ENCODE measurements around the gene DSC2.
"Not testable (repeated sequence)": the region's sequence is repeated elsewhere in the genome, so short reads cannot be mapped to it uniquely, and the experiment has no call there.

The DSC2 gene

GRCh38 chr18:31102025-31102684 is at the start of gene DSC2:
TSS of gene DSC2 (minus strand) at chr18:31102421. CDS start at chr18:31101971, 450 bp downstream.
- no peak for DNase-seq

DNA sequence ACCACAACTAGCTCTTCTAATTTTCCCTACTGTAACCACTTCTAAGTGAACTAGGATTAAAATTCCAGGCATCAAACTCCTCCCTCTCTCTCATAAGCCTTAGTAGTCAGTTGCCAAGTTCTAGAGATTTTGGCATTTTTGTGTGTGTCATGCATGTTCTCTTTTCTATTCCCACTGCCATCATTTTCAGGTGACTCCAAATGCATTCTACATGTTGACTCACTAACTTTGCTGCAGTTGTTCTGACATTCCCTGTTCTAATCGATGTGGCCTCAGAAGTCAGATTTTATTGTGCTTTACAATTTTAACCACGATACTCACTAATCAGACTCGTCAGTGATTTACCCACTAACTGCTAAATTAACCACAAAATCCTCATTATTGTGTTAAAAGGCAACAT is 47.1 kb upstream of the DSC2 start:
- no peak for DNase-seq

DNA sequence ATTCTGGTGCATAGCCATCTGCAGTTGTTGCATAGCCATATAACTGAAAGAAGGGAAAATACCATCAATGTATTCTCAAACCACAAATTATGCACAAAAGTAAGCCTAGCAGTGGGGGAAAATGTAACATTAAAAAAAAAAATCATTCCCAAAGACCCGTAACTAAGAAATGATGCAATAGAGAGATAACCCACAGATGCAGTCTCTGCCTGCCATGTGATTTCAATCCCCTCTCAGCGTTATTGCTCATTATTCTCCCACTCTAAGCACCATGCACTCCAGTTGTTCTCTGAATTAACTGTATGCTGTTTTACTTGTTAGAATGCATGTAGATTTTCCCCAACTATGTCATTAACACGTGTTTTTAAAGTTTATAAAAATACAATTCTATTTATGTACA is 46.4 kb upstream of the DSC2 start:
- no peak for DNase-seq

DNA sequence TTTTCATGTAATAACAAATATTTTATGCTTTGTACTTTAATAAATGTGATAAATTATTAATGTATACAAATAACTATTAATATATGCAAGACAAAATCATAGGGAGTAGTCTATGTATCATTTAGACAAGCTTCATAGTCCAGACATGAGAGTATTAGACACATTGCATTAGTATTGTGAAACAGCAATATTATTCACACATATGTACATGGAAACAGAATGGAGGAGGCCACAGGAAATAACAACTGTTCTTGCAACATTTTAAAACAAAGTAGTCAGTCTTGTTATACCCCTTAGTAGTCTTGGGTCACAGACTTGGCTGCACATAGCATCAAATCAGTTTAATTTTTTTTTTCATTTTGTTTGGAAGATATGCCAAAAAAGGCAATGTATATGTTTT is 44.6 kb upstream of the DSC2 start:
- no peak for DNase-seq

DNA sequence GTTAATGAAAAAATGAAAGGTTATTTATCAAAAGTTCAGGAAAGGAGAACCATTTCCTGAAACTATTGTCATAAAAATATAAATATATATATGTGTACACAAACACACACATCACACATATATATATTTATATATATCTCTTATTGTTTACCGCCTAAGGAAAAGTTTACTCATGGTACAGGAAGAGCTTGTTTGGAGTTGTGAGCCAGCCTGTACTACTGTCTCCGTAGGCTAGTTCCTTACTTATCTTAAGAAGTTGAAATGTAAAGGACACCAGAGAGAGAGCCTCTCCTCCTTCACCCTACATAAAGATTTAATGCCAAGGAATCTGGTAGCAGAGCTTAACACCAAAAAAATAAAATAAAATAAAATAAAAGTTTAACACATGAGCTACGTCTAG is 40.8 kb upstream of the DSC2 start:
- DNase-seq: no peak

GRCh38 chr18:31138709-31139108 is 36.5 kb upstream of the DSC2 start:
- no peak for DNase-seq

DNA sequence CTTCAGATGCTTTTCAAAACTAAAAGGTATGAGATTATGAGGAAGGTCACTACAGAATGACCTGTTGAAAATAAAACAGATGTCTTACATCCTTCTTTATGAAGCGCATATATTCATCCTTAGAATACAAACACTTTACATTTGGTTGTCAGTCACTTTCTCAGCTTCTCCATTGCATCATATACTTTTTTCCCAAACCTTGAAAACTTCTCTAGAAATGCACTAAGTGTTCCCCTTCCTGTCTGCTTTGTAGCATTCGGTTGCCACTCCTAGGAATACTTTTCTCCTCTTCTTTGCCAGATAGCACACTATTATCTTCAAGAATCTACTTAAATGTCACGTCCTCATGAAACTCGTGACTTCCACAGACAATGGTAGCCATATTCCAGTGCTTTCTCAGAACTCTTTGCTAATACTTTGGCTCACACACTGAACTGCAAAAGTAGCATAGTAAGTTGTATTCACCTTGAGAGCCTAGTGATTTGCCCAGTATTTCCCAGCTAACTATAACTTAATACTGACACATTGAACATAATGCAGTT is 32.8 kb upstream of the DSC2 start:
- no peak for DNase-seq

DNA sequence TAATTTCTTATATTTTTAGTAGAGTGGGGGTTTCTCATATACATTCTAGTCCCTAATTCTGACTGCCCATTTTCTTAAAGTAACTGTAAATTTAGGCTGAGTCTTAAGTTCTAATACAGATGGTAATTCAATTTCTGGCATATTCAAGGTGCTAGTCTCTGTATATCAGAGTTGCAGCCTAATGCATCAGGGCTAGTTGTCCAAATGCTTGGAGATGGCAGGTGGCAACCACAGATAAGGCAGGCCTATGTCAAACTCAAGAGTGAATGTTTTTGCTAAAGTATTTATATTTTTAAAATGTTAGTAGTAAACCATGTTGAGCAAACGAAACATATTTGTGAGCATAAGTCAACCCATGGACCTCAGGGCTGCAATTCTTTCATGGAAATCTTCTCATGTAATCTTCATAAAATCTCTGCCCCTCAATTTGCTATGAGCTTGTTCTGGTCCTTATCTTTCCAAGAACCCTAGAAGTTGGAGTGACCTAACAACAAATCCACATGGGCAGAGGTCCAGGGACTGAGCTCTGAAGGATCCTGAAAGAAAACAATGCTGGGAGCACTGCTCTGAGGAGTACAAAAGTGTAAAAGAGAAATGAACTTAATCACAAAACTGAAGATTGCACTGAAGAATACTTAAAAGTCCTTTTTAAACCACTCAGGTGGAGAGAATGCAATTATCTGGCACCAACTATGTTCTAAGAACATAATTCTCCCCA is 27.3 kb upstream of the DSC2 start:
- no peak for DNase-seq

- no peak for DNase-seq
These were observed 23.7 kb upstream of the DSC2 start for GRCh38 chr18:31125878-31126277.

DNA sequence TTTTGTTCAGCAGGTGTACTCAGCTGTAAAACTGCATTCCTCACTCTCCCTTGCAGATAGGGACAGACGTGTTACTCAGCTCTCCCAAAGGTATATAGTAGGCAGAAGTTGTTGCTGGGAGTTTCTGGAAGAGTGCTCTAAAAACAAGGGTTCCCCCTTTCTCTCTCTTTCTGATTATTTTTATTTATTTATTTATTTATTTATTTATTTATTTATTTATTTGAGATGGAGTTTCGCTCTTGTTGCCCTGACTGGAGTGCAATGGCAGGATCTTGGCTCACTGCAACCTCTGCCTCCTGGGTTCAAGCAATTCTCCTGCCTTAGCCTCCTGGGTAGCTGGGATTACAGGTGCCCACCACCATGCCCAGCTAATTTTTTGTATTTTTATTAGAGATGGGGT is 20.9 kb upstream of the DSC2 start:
- not testable (repeated sequence) for DNase-seq

DNA sequence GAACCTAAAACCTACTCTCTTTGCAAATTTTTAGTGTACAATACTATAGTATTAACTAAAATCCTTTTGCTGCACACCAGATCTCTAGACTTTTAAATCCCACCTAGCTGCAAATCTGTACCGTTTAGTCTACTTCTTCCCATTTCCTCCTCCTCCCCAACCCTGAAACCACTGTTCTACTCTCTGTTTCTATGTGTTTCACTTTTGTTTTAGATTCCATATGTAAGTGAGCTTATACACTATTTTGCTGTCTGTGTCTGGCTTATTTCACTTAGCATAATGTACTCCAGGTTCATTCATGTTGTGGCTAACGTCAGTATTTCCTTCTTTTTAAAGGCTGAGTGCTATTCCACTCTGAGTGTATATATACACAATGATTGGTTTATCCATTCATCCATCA is 18.4 kb upstream of the DSC2 start:
- DNase-seq: no peak

- DNase-seq: no peak
These were observed 14.8 kb upstream of the DSC2 start for GRCh38 chr18:31116853-31117595.

GRCh38 chr18:31112804-31113203 is 10.6 kb upstream of the DSC2 start:
- no peak for DNase-seq

- DNase-seq: no peak
These were observed 3.5 kb upstream of the DSC2 start for GRCh38 chr18:31105733-31106132.

GRCh38 chr18:31104444-31104843 is 2.2 kb upstream of the DSC2 start:
- DNase-seq: no peak

GRCh38 chr18:31103423-31103822 is 1.2 kb upstream of the DSC2 start:
- no peak for DNase-seq

DNA sequence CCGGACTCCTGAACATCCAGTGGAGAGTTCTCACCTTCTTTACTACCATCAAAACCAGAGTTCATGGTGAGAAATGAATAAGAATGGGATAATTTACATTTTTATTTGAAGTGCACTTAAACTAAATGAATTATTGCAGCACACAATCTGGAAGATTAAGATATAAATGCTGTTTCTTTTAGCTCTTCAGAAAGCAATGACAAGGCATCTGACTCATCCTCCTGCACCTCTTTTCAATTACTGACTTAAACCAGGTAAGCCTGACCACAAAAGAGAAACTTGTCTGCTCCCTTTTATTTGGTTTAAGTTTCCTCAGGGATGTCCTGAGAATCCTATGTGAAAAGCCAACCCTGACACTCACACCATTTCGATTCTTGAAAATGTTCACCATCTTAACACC is 720 bp upstream of the DSC2 start:
- no peak for DNase-seq

- DNase-seq: no peak
These were observed 817 bp downstream of the DSC2 start for GRCh38 chr18:31101183-31102024.

DNA sequence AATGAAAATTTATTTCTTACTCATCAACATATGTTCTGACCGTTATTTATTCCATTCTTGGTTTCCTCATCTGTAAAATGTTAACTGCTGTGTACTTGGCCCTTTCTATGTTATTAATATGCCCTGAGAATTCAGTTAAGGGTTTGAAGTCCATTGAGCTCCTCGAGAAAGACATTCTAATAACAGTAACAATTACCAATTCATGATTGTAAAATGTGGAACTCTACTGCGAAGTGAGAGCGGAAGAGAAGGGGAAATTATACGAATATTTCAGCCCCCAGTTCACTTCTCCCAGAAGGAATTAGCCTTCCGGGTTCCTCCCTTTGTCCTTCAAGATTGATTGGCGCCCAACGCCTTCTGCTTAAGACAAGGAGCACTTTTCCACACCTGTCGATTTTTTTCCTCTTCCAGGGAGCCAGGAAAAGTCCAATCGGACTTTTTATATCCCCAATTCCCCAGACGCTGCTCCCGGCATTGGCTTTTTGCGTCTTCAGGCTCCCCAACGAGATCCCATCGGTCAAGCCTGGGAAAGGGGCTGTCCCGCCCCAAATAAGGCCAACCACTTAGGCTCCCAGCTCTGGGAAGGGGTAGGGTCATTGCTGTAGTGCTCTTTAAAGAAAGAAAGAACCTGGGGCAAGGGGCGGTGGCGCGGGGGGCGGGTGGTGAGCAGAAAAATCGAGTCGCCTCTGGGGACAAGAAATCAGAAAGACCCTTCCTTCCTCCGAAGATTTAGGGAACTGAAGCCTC is 1.6 kb downstream of the DSC2 start:
- no peak for DNase-seq

DNA sequence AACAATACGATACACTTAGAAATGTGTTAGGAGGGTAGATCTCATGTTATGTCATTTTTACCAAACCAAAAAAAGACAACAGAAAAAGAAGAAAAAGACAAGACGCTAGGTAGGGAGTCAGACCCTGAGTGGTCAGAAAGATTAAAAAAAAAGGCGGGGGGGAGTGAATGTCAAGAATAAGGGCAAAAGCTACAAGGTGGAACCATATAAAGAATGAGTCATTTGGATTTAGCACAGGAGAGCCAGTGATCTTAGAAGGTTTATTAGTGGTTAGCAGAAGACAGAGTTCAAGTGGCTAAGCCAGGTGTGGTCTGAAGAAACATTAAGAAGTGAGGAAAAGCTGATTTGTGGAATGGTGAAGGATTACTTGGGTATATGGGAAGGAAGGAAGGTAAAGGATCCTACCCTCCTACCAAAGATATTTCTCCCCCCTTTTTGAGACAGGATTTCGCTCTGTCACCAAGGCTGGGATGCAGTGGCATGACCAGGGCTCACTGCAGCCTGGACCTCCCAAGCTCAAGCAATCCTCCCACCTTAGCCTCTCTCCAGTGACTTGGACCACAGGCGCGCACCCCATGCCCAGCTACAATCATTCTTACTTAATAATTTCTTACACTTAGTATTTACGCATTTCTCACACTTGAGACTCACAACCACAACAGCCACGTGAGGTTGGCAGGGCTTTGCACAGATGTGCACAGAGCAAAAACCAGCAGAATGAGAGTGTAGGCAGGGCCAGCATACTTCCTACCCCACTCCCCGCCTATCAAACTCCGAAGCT is 2.6 kb downstream of the DSC2 start:
- DNase-seq: no peak

DNA sequence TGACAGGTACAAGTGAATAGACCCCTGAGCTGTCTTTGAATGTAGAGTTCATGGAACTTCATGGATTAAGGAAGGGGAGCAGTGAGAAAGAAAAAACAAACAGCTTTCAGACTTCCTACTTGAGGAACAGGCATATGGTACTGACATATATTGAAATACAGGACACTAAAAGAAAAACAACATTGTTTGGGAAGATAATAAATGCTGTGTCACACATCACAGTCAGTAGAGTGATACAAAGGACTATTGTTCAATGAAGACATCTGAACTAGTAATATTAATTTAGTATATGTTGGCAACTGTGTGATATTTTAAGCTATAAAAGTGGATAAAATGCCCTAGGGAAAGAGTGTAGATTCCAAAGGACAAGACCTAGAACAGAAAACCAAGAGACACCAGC is 3.3 kb downstream of the DSC2 start:
- no peak for DNase-seq
